GM18909 (cell line): ENCODE results near the gene FNDC3A.
A peak's percentile ranks its signal among the peaks of the same experiment; 100 is the strongest.

Experiments used
- ATAC-seq: cut with Tn5 transposase; IDR thresholded peaks from one replicate; pipeline ENCODE4 v1.9.1; 2021; ENCODE audit warnings: mild to moderate bottlenecking; ENCODE audit not compliant: unreplicated experiment, poor library complexity

Gene FNDC3A

GRCh38 chr13:49213539-49213938, 237.8 kb downstream of the FNDC3A start:
- ATAC-seq, result no peak

GRCh38 chr13:49213997-49214916, 238.5 kb downstream of the FNDC3A start:
- no peak for ATAC-seq

- ATAC-seq, result peak; percentile 77
Observed at GRCh38 chr13:49214917-49215376, 239.2 kb downstream of the FNDC3A start.

- no peak for ATAC-seq
Observed at GRCh38 chr13:49216334-49216733, 240.6 kb downstream of the FNDC3A start.

DNA sequence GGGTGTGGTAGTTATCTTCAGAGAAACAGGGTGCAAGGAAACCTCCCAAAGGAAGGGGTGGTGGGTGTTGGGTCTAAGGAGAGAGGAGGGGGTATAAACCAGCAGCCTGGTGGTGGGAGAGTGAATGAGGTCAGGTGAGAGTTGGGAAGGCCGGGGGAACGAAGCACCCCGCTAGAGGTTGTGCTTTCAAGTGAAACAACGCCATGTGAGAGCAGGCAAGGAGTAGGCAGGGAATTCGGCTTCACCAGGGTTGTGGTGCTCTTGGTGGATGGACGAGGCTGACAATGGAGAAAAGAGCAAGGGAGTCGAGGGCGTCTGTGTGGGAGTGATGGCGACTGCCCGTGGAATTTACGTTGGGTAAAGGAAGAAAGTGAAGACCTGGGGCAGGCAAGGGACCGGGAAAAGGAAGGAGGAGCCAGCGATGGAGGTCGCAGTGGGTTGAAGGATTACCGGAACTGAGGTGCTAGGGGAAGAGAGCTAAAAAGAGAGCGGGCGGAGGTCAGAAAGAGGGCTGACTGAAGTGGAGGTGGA, 242.3 kb downstream of the FNDC3A start:
- no peak for ATAC-seq

DNA sequence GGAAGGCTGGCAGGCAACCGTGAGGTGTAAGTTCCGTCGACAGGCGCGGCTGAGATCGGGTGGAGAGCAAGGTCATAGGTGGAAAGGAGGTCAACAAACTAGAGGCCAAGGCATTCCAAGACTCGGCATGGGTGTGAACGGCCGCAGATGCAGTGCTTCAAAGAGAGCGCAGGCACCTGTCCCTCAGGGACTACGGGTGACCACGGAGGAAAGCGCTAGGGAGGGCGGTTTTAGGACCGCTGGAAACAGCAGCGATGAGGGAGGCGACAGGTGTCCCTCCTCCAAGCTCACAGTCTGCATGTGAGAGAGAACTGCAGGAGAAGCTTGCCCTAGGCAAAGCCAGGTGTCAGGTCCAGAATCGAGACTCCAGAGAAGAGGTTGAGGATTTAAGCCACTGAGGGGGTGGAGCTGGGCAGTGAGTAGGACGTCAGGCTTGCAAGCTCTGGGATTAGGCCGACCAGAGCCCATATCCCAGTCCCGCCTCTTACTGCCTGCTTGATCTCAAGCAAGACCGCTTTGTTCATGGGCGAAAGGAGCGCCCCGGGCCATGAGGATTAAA, 242.9 kb downstream of the FNDC3A start:
- ATAC-seq, result no peak

DNA sequence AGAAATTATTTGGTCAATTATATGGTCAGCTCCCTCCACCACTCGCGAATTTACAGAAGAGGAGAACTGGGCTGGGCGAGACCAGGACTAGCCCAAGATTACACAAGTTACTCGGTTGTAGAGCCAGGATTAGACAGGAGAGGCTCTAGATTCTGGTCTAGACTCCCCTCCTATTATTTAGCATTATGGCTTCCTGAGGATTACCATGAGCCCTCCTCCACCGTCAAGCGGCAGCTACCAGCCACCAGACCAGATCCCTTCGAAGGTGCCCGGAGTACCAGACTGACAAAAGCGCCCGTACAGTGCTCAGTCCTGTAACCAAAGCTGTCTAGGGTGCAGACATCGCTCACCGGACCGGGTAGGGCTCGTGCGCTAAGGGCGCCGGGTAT, 243.9 kb downstream of the FNDC3A start:
- peak; percentile 8 for ATAC-seq

DNA sequence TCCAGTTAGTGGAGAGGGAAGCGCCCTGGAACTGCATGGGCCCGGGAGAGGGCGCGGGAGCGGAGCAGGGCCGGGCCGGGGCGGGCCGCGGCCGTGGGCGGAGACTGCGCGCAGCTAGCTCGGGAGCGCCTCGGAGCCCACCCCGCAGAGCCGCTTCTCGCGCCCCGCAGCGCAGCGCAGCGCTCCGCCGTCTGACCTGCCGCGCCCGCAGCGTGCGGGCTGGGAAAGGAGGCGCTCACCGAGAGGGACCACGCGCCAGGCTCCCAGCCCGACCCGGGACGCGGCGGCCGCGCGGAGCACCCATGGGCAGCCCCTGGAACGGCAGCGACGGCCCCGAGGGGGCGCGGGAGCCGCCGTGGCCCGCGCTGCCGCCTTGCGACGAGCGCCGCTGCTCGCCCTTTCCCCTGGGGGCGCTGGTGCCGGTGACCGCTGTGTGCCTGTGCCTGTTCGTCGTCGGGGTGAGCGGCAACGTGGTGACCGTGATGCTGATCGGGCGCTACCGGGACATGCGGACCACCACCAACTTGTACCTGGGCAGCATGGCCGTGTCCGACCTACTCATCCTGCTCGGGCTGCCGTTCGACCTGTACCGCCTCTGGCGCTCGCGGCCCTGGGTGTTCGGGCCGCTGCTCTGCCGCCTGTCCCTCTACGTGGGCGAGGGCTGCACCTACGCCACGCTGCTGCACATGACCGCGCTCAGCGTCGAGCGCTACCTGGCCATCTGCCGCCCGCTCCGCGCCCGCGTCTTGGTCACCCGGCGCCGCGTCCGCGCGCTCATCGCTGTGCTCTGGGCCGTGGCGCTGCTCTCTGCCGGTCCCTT, 244.5 kb downstream of the FNDC3A start, which contains the start of gene MLNR:
Gene MLNR (plus strand): TSS at position 303 of the 820 bp plus-strand sequence. CDS start 0 bp downstream, at position 303.
- peak; percentile 49 for ATAC-seq

DNA sequence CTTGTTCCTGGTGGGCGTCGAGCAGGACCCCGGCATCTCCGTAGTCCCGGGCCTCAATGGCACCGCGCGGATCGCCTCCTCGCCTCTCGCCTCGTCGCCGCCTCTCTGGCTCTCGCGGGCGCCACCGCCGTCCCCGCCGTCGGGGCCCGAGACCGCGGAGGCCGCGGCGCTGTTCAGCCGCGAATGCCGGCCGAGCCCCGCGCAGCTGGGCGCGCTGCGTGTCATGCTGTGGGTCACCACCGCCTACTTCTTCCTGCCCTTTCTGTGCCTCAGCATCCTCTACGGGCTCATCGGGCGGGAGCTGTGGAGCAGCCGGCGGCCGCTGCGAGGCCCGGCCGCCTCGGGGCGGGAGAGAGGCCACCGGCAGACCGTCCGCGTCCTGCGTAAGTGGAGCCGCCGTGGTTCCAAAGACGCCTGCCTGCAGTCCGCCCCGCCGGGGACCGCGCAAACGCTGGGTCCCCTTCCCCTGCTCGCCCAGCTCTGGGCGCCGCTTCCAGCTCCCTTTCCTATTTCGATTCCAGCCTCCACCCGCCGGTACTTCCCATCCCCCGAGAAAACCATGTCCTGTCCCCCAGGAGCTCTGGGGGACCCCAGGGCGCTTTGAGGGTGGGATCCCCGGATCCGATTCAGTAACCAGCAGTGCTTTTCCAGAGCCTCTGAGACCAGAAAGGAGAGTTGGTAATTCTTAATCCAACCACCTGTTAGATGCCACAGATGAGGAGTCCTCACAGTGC, 245.3 kb downstream of the FNDC3A start:
- ATAC-seq, result no peak

DNA sequence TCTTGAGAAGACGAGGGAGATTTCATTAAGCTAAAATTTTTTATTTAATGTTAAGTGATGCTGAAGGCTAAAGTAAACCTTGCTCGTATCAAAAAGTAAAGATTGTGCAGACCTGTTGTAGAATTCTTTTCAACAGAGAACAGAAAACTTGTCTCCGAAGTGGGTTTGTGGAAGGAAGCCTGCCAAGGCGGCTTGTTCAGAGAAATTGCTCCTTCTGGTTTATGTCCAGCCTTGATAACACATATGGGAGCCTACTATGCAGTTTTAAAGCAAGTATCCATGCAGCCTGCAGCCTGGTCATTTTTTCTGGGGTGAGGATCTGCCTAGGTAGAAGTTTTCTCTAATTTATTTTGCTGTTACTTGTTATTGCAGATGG, 245.9 kb downstream of the FNDC3A start:
- ATAC-seq, result no peak

DNA sequence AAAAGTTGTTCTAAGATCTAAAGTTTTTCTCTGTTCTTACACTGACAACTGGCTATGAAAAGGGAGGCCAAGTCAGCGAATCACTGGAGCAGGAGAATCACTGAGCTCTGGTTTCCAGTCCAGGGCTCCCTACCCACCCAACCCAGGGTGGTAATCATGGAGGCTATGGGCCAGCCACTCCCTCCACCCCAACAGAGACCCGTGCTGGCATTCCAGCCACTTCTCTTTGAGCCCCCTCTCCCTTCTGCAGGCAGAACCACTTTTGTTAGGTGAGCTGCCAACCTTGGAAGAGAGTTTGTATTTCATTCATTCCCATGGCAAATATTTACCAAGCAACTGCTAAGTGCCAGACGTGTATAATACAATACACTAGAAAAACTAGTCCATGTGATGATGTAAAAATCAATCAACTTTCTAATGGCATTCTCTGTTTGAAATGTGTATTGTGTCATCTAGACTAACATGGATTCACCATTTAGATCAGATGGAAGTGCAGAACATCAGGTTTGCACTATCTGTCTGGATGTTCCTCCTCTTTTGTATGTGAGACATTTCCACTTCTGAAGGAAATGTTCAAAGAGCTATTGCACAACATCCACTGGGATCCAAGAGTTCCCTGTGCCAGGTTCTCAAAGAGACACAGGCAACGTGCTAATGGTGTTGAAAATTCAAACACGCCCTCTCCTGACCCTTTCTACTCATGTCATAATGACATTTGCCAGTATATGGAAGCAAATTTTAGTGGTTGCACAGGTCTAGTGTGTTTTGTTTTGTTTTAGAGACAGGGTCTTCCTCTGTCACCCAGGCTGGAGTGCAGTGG, 249.7 kb downstream of the FNDC3A start:
- no peak for ATAC-seq

DNA sequence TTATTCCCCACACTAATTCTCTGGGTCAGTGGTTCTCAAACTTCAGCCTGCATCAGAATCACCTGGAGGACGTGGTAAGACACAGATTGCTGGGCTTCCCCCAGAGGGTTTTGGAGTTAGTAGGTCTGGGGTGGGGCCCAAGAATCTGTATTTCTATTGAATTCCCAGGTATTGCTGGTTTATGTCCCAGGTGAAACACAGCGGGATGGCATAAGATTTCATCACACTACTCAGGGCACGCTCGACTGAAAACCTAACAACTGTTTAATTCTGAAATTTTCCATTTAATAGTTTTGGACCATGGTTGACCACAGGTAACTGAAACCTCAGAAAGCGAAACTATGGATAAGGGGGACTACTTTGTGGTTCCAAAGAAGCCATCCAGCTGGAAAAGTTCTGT, 250.9 kb downstream of the FNDC3A start:
- no peak for ATAC-seq

DNA sequence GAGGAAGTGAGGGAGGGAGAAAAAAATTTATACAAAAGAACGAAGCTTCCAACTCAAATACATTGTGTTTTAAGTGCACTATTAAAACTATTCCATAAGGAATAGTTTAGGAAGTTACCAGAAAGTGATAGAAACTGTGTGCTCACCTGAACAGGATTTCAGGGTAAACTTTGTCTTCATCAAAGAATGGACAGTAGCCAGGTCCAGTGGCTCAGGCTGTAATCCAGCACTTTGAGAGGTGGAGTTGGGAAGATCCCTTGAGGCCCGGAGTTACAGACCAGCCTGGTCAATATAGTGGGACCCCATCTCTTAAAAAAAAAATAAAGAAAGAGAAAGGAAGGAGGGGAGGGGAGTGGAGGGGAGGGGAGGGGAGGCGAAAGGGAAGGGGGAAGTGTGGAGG, 259.0 kb downstream of the FNDC3A start:
- ATAC-seq, result no peak

DNA sequence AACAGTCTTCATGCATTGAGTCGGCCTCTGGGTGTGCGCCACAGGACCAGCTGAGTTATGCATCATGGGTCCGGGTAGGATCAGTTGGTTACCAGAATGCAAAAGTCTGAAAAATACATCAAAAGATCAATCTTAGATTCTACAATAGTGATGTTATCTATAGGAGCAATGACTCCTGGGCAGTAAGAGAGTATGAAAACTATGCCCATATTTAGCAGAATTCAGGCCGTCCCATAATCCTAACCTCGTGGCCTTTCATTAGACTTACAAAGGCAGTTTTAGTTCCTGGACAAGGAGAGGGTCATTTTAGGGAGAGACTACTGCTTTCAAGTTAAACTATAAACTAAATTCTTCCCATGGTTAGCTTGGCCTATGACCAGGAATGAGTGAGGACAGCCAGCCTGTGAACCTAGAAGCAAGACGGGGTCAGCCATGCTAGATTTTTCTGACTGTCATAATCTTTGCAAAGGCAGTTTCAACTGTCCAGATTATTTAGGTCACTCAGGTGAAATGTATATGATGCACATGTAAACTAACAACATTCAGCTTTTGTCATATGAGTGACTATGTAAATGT, 260.2 kb downstream of the FNDC3A start:
- no peak for ATAC-seq

- ATAC-seq, result no peak
Observed at GRCh38 chr13:49238621-49239020, 262.9 kb downstream of the FNDC3A start.

GRCh38 chr13:49240017-49240416, 264.3 kb downstream of the FNDC3A start:
- no peak for ATAC-seq

GRCh38 chr13:49241296-49241695, 265.6 kb downstream of the FNDC3A start:
- ATAC-seq, result no peak

DNA sequence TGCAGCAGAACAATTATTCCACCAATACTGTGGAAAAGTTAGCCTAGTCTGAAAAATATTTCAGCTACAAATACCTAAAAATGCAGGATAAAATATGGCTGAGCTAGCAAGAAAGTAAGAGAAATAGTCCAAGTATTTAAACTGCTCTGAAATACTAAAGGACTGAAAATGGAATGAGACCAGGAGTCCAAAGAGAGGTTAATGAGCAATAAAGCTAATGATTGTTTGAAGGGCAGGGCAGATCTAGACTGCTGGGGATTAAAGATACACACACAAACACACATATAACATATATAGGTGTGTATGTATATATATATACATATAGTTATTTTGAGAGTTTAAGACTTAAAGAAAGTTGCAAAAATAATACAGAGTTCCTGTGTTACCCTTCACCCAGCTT, 269.4 kb downstream of the FNDC3A start:
- no peak for ATAC-seq
